GM12874 (cell line): Measurements from ENCODE around the gene KLHL29.

ENCODE experiments used
- CTCF ChIP-seq: IDR thresholded peaks from 2 replicates; pipeline ENCODE4 v1.5.1; 2011; ENCODE audit warnings: low read depth, mild to moderate bottlenecking, control low read depth, low read length, moderate library complexity; ENCODE audit not compliant: insufficient read depth

The KLHL29 gene

GRCh38 chr2:23423873-23424680 lies 39.1 kb downstream of the KLHL29 start:
- no peak for TF ChIP-seq CTCF

- TF ChIP-seq CTCF: no peak
These were observed 40.4 kb downstream of the KLHL29 start for GRCh38 chr2:23425338-23425871.

- no peak for TF ChIP-seq CTCF
These were observed 40.9 kb downstream of the KLHL29 start for GRCh38 chr2:23425885-23426262.

- no peak for TF ChIP-seq CTCF
These were observed 41.4 kb downstream of the KLHL29 start for GRCh38 chr2:23426263-23426905.

- no peak for TF ChIP-seq CTCF
These were observed 42.4 kb downstream of the KLHL29 start for GRCh38 chr2:23427350-23427749.

GRCh38 chr2:23427976-23428375 lies 43.0 kb downstream of the KLHL29 start:
- no peak for TF ChIP-seq CTCF

- no peak for TF ChIP-seq CTCF
These were observed 44.1 kb downstream of the KLHL29 start for GRCh38 chr2:23429036-23429435.
